GM21381 (cell line): ENCODE measurements around the gene FBN3.
"Not testable (repeated sequence)": the region's sequence is repeated elsewhere in the genome, so short reads cannot be mapped to it uniquely, and the experiment has no call there.

Experiments used
- ATAC-seq: cut with Tn5 transposase; IDR thresholded peaks from one replicate; pipeline ENCODE4 v1.9.1; 2021; ENCODE audit warnings: mild to moderate bottlenecking, moderate library complexity; ENCODE audit not compliant: unreplicated experiment

FBN3 gene

GRCh38 chr19:8025316-8025715 is 124.1 kb downstream of the FBN3 start:
- no peak for ATAC-seq

- not testable (repeated sequence) for ATAC-seq
Observed at GRCh38 chr19:8024256-8024655, 125.1 kb downstream of the FBN3 start.

DNA sequence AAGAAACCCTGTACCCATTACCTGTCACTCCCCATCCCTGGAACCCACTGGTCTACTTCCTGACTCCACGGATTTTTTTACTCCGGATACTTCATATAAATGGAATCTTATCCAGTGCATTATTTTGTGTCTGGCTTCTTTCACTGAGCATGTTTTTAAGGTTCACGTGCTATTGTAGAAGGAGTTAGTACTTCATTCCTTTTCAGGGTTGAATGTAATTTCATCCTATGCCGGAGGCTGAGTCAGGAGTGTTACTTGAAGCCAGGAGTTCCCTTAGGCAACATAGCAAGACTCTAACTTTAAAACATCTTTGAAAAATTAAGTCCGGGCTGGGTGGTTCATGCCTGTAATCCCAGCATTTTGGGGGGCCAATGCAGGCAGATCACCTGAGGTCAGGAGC is 126.0 kb downstream of the FBN3 start:
- ATAC-seq, result no peak

GRCh38 chr19:8022275-8022674 is 127.1 kb downstream of the FBN3 start:
- ATAC-seq, result no peak

GRCh38 chr19:8021374-8021773 is 128.0 kb downstream of the FBN3 start:
- ATAC-seq, result no peak

- ATAC-seq, result no peak
Observed at GRCh38 chr19:8020681-8021080, 128.7 kb downstream of the FBN3 start.

- ATAC-seq, result no peak
Observed at GRCh38 chr19:8017808-8018207, 131.6 kb downstream of the FBN3 start.
